Small intestine (tissue), 7 donors: ENCODE data around the gene MAP4K4. TPM values are rescaled to one million over a fixed set of nuclear protein-coding genes. Genes with fewer than 3 reads are reported as not detected.

Source experiments
- DNase-seq, 2 donors: peaks; one replicate each; pipeline versions ENCODE4 v3.0.0 to v3.0.0-alpha.2; 2013
- FAIRE-seq: peaks from 2 replicates; lab custom pipeline; 2012; peaks lifted over from hg19 to GRCh38; lab: Jason Lieb, UNC
- H3K27ac ChIP-seq, 3 donors: one replicate each; pipeline ENCODE4 v1.5.1; 2013; ENCODE audit warnings: low read length in 2 of 3, mild to moderate bottlenecking in 2 of 3, control low read depth in 1 of 3, inconsistent platforms in 1 of 3, low read depth in 1 of 3, moderate library complexity in 1 of 3
- H3K27me3 ChIP-seq, 3 donors: one replicate each; pipeline ENCODE4 v1.6.1; 2013; ENCODE audit warnings: low read length in 3 of 3, inconsistent platforms in 1 of 3; ENCODE audit not compliant: control insufficient read depth in 3 of 3, insufficient read depth in 3 of 3
- H3K36me3 ChIP-seq, 3 donors: one replicate each; pipeline ENCODE4 v1.6.1; 2013; ENCODE audit warnings: low read length in 3 of 3, inconsistent platforms in 1 of 3, low read depth in 1 of 3, mild to moderate bottlenecking in 1 of 3, moderate library complexity in 1 of 3; ENCODE audit not compliant: control insufficient read depth in 3 of 3, insufficient read depth in 2 of 3
- H3K4me1 ChIP-seq, 3 donors: one replicate each; pipeline ENCODE4 v1.6.1; 2013; ENCODE audit warnings: low read length in 2 of 3, inconsistent platforms in 1 of 3, low read depth in 1 of 3, mild to moderate bottlenecking in 1 of 3, moderate library complexity in 1 of 3; ENCODE audit not compliant: control insufficient read depth in 3 of 3, insufficient read depth in 2 of 3
- H3K4me3 ChIP-seq, 3 donors: one replicate each; pipeline ENCODE4 v1.5.1; 2013; ENCODE audit warnings: low read length in 3 of 3, control low read depth in 1 of 3, inconsistent platforms in 1 of 3, low read depth in 1 of 3, mild to moderate bottlenecking in 1 of 3, moderate library complexity in 1 of 3
- H3K9me3 ChIP-seq, 2 donors: one replicate each; pipeline ENCODE4 v1.6.1; 2013; ENCODE audit warnings: low read depth in 1 of 2, low read length in 1 of 2; ENCODE audit not compliant: control insufficient read depth in 2 of 2, insufficient read depth in 1 of 2
- WGBS, 3 donors: extraction: QIAGEN DNeasy Blood & Tissue Kit; methylation state at CpG; one replicate each; pipeline ENCODE4 v1.1.7; 2013; 5-methylcytosine and 5-hydroxymethylcytosine counted together
- polyA plus RNA-seq, 4 donors: library from polyadenylated mRNA; stranded (reverse) in 3 of 4; unstranded in 1 of 4; fragments of 200-250 nt in 3 of 4; fragments of 120-200 nt in 1 of 4; gene quantifications; one replicate each; pipeline versions ENCODE4 v1.2.1 to v1.2.3, GENCODE V29; 2013
- donor health status: healthy with polysubstance abuse.
- donor health status: control.
- donor health status: control.
- donor health status: Bipolar disorder and iron deficiency.
- donor health status: healthy.

The MAP4K4 gene
- polyA plus RNA-seq, 4 donors, result 8.5 to 26.5 (median 13.8) TPM

DNA sequence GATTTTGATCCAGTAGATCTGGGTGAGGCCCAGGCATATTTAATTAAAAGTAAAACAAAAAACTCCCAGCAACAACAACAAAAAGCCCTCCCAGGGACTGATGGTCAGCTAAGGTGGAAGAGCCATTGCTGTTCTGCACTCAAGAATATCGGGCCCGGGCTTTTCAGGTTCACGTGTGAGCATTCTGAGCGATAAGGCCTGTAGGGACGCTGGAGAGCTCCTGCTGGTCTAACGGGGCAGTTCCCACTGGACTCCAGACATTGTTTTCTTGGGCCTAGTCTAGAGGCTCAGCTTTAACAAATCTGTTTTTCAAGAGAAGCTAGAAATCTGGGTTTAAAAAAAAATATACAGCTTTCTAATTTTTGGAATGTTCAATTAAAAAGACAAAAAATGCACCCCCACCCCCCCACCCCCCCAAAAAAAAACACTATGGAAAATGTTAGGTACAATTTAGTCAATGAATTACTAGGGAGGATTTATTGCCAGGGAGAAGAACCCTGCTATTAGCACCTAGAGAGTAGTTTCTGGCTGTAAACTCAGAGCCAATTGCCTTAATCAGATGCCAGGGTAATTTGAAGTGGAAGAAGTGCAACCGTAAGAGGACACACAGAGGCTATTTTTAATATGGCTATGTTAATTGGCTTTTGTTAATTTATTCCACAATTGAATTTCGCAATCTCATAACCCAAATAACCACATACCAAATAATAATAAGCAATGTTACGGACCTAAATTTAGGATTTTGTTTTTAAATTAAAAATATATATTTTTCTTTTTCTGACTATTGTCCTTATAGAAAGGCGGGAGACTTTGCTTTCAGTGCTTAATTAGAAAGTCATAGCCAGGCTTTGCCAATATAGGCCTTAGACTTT, 78.9 kb downstream of the MAP4K4 start:
- DNase-seq (peak; percentile 35 to 64), FAIRE-seq (no peak)
- H3K36me3 ChIP-seq, result no peaks in the 10 kb centered on the region
- no peak overlapping the region for H3K4me3 ChIP-seq
- peaks cover 0 to 12% (median 7%) of the 10 kb centered on the region in 3 donors for H3K4me1 ChIP-seq
- 37 to 57% (median 47%) methylated on average over 10 of the region's 10 CpGs for WGBS, 3 donors
- H3K9me3 ChIP-seq, result no peaks in the 10 kb centered on the region
- H3K27ac ChIP-seq, result no peak overlapping the region
- no peaks in the 10 kb centered on the region for H3K27me3 ChIP-seq

DNA sequence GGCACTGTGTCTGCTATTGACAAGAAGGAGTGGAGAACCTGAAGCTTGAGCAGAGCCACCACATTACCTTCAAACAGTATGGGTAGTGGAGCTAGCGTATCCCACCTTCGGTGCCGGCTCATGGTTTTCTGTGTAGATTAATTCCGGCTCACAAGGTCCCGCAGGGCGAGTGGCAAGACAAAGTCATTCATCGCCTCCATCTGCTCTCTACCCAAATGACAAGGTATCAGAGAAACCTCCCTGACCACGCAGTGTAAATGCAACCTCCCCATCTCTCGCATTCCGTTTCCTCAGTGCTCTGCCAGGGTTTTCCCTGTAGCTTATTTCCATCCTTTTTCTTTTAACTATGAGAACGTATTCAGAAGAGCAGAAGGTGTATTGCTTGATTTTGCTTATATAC, 79.8 kb downstream of the MAP4K4 start:
- Histone ChIP-seq H3K4me3 (no peak overlapping the region), H3K27ac (no peak overlapping the region), H3K27me3 (no peaks in the 10 kb centered on the region), H3K36me3 (no peaks in the 10 kb centered on the region), H3K9me3 (no peaks in the 10 kb centered on the region), H3K4me1 (peaks cover 0 to 15% (median 2%) of the 10 kb centered on the region in 3 donors)
- 94 to 98% (median 97%) methylated on average over 11 of the region's 11 CpGs for WGBS, 3 donors
- DNase-seq, result no peak
- FAIRE-seq, result no peak

DNA sequence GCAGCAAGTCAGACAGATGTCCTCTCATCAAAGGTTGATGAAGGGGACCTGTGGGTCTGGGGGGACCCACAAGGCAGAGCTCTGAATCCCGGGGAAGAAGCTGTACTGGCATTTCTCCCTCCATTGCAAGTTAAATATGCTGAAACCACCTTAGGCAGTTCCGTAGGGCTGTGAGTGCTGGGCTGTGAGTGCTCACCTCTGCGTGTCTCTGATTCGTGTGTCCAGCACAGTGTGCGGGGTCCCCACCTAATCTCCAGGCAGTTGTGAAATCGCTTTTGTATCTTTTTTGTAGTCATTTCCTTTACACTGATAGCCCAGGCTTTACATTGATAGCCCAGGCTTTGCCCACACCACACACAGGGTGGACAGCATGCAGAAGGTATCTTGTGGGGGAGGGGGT, 80.6 kb downstream of the MAP4K4 start:
- WGBS, 3 donors, result 93 to 95% (median 94%) methylated on average over 6 of the region's 6 CpGs
- Histone ChIP-seq H3K36me3 (no peaks in the 10 kb centered on the region), H3K27ac (no peak overlapping the region), H3K27me3 (no peaks in the 10 kb centered on the region), H3K4me3 (no peak overlapping the region), H3K9me3 (no peaks in the 10 kb centered on the region), H3K4me1 (peaks cover 0 to 15% (median 2%) of the 10 kb centered on the region in 3 donors)
- no peak for DNase-seq
- no peak for FAIRE-seq

DNA sequence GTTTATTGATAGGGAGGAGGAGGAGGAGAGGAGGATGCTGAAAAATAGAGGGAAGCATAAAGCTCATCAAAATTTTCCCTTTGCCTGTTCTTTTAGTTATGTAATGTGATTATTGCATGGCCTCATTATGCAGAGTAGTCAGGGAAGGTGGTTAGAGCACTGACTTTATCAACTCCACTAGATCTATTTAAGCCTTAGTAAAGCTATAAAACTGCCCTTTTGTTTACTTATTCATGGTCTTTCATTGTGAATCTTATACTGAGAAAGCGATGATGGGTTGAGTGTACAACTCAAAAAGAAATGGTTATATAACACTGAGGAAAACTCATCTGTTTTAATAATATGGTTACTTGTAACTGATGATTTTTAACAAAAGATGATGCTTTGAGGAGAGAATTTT, 81.7 kb downstream of the MAP4K4 start:
- WGBS, 3 donors, result 68 to 82% (median 77%) methylated on average over 1 of the region's 1 CpG
- FAIRE-seq, result no peak

DNA sequence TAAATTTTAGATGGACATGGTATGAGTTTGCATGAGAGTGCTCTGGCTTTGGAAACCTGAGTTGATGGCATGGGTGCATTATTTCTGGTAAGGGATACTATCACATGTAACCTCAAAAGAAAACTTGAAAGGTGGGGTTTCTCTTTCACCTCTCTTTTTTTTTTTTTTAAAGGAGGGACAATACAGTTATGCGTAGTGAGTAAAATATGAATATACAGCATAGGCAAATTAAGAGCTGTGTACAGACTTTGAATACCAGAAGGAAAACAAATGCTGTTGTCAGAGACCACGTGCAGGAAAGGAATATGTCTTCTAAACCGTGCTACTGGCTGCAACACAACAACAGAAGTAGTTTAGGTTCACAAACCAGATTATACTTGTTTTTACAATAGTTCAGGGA, 82.1 kb downstream of the MAP4K4 start:
- no peak for FAIRE-seq
- Histone ChIP-seq H3K27ac (no peak overlapping the region), H3K27me3 (no peaks in the 10 kb centered on the region), H3K4me3 (no peak overlapping the region), H3K9me3 (no peaks in the 10 kb centered on the region), H3K36me3 (no peaks in the 10 kb centered on the region), H3K4me1 (peaks cover 0 to 15% (median 2%) of the 10 kb centered on the region in 3 donors)
- no peak for DNase-seq
- WGBS, 3 donors, result 78 to 85% (median 79%) methylated on average over 3 of the region's 3 CpGs

More for the DNA sequence above, 81.7 kb downstream of the MAP4K4 start:
- DNase-seq, result no peak
- Histone ChIP-seq H3K9me3 (no peaks in the 10 kb centered on the region), H3K4me3 (no peak overlapping the region), H3K36me3 (no peaks in the 10 kb centered on the region), H3K27me3 (no peaks in the 10 kb centered on the region), H3K4me1 (peaks cover 0 to 15% (median 2%) of the 10 kb centered on the region in 3 donors), H3K27ac (no peak overlapping the region)

DNA sequence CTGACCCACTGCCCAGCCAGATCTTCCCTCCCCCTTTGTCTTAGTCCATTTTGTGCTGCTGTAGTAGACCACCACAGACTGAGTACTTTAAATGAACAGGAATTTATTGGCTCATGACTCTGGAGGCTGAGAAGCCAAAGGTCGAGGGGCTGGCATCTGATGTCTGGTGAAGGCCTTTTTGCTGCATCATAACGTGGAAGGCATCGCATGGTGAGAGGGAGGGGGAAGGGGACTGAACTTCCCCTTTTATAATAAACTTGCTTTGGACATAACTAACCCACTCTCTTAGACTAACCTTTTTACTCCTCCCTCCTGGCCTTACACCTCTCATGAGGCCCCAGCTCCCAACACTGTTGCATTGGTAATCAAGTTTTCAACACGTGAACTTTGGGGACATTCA, 83.8 kb downstream of the MAP4K4 start:
- H3K4me3 ChIP-seq, result no peak overlapping the region
- H3K4me1 ChIP-seq, result peaks cover 0 to 6% (median 2%) of the 10 kb centered on the region in 3 donors
- FAIRE-seq, result no peak
- DNase-seq, result no peak
- H3K36me3 ChIP-seq, result no peaks in the 10 kb centered on the region
- whole genome bisulfite sequencing, 3 donors, result 66 to 78% (median 74%) methylated on average over 4 of the region's 4 CpGs
- H3K27ac ChIP-seq, result no peak overlapping the region
- H3K9me3 ChIP-seq, result no peaks in the 10 kb centered on the region
- H3K27me3 ChIP-seq, result no peaks in the 10 kb centered on the region

DNA sequence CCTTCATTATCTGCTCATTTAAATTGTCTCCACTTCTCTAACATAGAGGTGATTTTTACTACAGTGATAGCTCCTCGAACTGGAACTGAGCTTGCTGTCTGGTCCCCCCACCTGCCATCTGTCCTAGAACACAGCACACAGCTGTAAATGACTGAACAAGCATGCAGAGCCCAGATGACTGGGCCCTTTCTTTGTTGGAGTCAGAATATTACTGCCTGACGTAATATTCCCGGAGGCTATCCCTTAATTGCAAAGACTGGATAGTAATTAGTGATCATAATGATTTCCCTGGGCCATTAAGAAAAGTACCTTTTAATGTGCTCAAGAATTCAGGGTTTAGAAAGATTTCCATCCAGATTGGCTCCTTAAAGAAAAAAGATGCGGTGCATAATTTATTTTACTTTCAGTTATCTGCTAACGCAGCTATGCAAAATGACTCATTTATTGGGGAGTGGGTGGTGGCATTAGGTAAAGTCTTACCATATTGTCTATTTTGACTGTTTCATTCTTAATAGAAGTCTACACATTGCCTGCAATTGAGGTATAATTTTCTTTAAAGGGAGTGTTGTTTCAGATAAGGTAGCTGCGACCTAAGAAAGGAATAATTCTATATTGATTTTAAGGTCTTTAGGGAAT, 84.4 kb downstream of the MAP4K4 start:
- no peaks in the 10 kb centered on the region for H3K9me3 ChIP-seq
- DNase-seq, result no peak
- no peak for FAIRE-seq
- no peaks in the 10 kb centered on the region for H3K36me3 ChIP-seq
- H3K4me1 ChIP-seq, result peaks cover 0 to 6% (median 1%) of the 10 kb centered on the region in 3 donors
- no peaks in the 10 kb centered on the region for H3K27me3 ChIP-seq
- WGBS, 3 donors, result 72 to 77% (median 73%) methylated on average over 6 of the region's 6 CpGs
- no peak overlapping the region for H3K4me3 ChIP-seq
- H3K27ac ChIP-seq, result no peak overlapping the region

DNA sequence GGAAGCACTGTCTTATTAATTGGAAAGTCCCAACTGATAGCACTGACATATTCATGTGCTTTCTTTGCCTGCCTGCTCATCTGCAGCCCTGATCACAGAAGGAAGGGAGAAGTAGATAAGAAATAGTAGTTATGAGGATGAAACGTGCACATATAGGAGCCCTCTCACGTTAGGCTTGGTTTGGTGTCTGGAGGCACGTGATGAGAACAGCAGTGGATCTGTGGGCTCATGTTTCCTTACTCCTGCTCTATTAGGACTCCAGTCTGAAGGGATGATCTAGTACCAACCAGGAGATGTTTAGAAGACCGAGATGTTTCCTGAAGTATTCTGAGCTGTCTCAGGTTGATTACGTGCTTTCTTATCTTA, 84.9 kb downstream of the MAP4K4 start:
- Histone ChIP-seq H3K4me3 (no peak overlapping the region), H3K27ac (no peak overlapping the region), H3K36me3 (no peaks in the 10 kb centered on the region), H3K27me3 (no peaks in the 10 kb centered on the region), H3K9me3 (no peaks in the 10 kb centered on the region), H3K4me1 (peaks cover 0 to 6% (median 0%) of the 10 kb centered on the region in 3 donors)
- WGBS, 3 donors, result 79 to 84% (median 80%) methylated on average over 5 of the region's 5 CpGs
- FAIRE-seq (no peak), DNase-seq (no peak)
